ENCODE data around the gene C6orf163. TPM values are rescaled to one million over a fixed set of nuclear protein-coding genes. Genes with fewer than 3 reads are reported as not detected.

C6orf163 gene
- total RNA-seq, 1 donor from 2014 or later, result 2.9 TPM

GRCh38 chr6:87407901-87408720 lies 63.5 kb downstream of the C6orf163 start, which contains the start of gene CFAP206:
CFAP206 (plus strand) TSS chr6:87407972; CDS start chr6:87409840, 1,868 bp downstream.
- Histone ChIP-seq H3K9ac (ENCODE audit: low read length) (peak within 1 kb of the TSS; percentile 84), H3K4me3 (ENCODE audit: insufficient read depth, low read depth, low read length) (peak within 1 kb of the TSS; percentile 95), H4K20me1 (ENCODE audit: insufficient read depth, low read length) (no peaks in the 10 kb centered on the region), H3K27me3 (ENCODE audit: insufficient read depth, low read length) (no peaks in the 10 kb centered on the region), H3K4me2 (ENCODE audit: low read length) (peak within 1 kb of the TSS; percentile 96), H3K79me2 (ENCODE audit: insufficient read depth, low read length) (no peaks in the 10 kb centered on the region), H3K27ac (ENCODE audit: low read depth, low read length) (peak within 1 kb of the TSS; percentile 65), H3K9me3 (ENCODE audit: insufficient read depth, low read depth, low read length) (no peaks in the 10 kb centered on the region), H2AFZ (ENCODE audit: low read depth, low read length) (peak within 1 kb of the TSS; percentile 100), H3K4me1 (ENCODE audit: insufficient read depth, low read length) (peaks cover 4% of the 10 kb centered on the region), H3K36me3 (ENCODE audit: insufficient read depth, low read length) (no peaks in the 10 kb centered on the region)
- DNase-seq (ENCODE audit: low read depth) (peak; percentile 64), FAIRE-seq (no peak)
- H3K9me3 Mint-ChIP-seq (ENCODE audit: unreplicated experiment), result no peaks in the 10 kb centered on the region
- no peaks in the 10 kb centered on the region for H3K36me3 Mint-ChIP-seq (ENCODE audit: low read depth, unreplicated experiment)
- no peaks in the 10 kb centered on the region for H3K27me3 Mint-ChIP-seq (ENCODE audit: low read depth, unreplicated experiment)
- peak within 1 kb of the TSS; percentile 84 for H3K27ac Mint-ChIP-seq (ENCODE audit: unreplicated experiment)
- no peaks in the 10 kb centered on the region for H3K4me1 Mint-ChIP-seq (ENCODE audit: low read depth, unreplicated experiment)
- H3K4me3 Mint-ChIP-seq (ENCODE audit: unreplicated experiment), result peak within 1 kb of the TSS; percentile 91
- TF ChIP-seq CTCF (IDR thresholded peaks at IDR 0.05; ENCODE audit: insufficient read depth, low read depth, low read length), result no peak
- no peak for TF ChIP-seq EZH2 (IDR thresholded peaks at IDR 0.05; ENCODE audit: insufficient read depth, low read length)

GRCh38 chr6:87408721-87409155 lies 64.1 kb downstream of the C6orf163 start:
- DNase-seq (ENCODE audit: low read depth), result no peak
- H3K79me2 ChIP-seq (ENCODE audit: insufficient read depth, low read length), result no peaks in the 10 kb centered on the region
- peak overlapping the region; percentile 84 for H3K9ac ChIP-seq (ENCODE audit: low read length)
- no peaks in the 10 kb centered on the region for H3K9me3 Mint-ChIP-seq (ENCODE audit: unreplicated experiment)
- peak overlapping the region; percentile 84 for H3K27ac Mint-ChIP-seq (ENCODE audit: unreplicated experiment)
- no peaks in the 10 kb centered on the region for H3K9me3 ChIP-seq (ENCODE audit: insufficient read depth, low read depth, low read length)
- peak overlapping the region; percentile 96 for H3K4me2 ChIP-seq (ENCODE audit: low read length)
- peak overlapping the region; percentile 100 for H2AFZ ChIP-seq (ENCODE audit: low read depth, low read length)
- peaks cover 4% of the 10 kb centered on the region for H3K4me1 ChIP-seq (ENCODE audit: insufficient read depth, low read length)
- TF ChIP-seq CTCF (IDR thresholded peaks at IDR 0.05; ENCODE audit: insufficient read depth, low read depth, low read length) (no peak), EZH2 (IDR thresholded peaks at IDR 0.05; ENCODE audit: insufficient read depth, low read length) (no peak)
- H3K36me3 Mint-ChIP-seq (ENCODE audit: low read depth, unreplicated experiment), result no peaks in the 10 kb centered on the region
- H3K27me3 ChIP-seq (ENCODE audit: insufficient read depth, low read length), result no peaks in the 10 kb centered on the region
- H3K4me1 Mint-ChIP-seq (ENCODE audit: low read depth, unreplicated experiment), result no peaks in the 10 kb centered on the region
- no peaks in the 10 kb centered on the region for H3K36me3 ChIP-seq (ENCODE audit: insufficient read depth, low read length)
- peak overlapping the region; percentile 91 for H3K4me3 Mint-ChIP-seq (ENCODE audit: unreplicated experiment)
- no peaks in the 10 kb centered on the region for H3K27me3 Mint-ChIP-seq (ENCODE audit: low read depth, unreplicated experiment)
- peak overlapping the region; percentile 95 for H3K4me3 ChIP-seq (ENCODE audit: insufficient read depth, low read depth, low read length)
- no peaks in the 10 kb centered on the region for H4K20me1 ChIP-seq (ENCODE audit: insufficient read depth, low read length)
- peak overlapping the region; percentile 65 for H3K27ac ChIP-seq (ENCODE audit: low read depth, low read length)
- FAIRE-seq, result peak; percentile 50

Other genes starting within 250 kb of the C6orf163 start
- 1.5 and 2.0 TPM in 2 replicates for gene CGA, start 249.7 kb upstream of the C6orf163 start, total RNA-seq
- gene ZNF292, start 189.2 kb upstream of the C6orf163 start, total RNA-seq, result 26.7 and 31.5 TPM in 2 replicates
- gene SMIM8, start 22.2 kb upstream of the C6orf163 start, total RNA-seq, result 6.9 and 7.6 TPM in 2 replicates
- gene GJB7, start 15.5 kb upstream of the C6orf163 start, total RNA-seq, result not detected in 2 replicates
- 0.60 and 0.79 TPM in 2 replicates for gene CFAP206, start 63.2 kb downstream of the C6orf163 start, total RNA-seq
- 15.0 and 16.4 TPM in 2 replicates for gene SLC35A1, start 128.2 kb downstream of the C6orf163 start, total RNA-seq
- gene RARS2, start 245.2 kb downstream of the C6orf163 start, total RNA-seq, result 48.3 and 48.9 TPM in 2 replicates
- 23.1 and 23.7 TPM in 2 replicates for gene ORC3, start 245.3 kb downstream of the C6orf163 start, total RNA-seq

Data from astrocyte (in vitro differentiated cells and primary cell).